ENCODE results near the gene SERINC3. TPM values are rescaled to one million over a fixed set of nuclear protein-coding genes. Genes with fewer than 3 reads are reported as not detected.

Gene SERINC3
- total RNA-seq, 3 donors from 2014 or later: 91.1 to 254 (median 100) TPM

- Histone ChIP-seq H3K27ac (no peak overlapping the region), H3K4me1 (no peaks in the 10 kb centered on the region), H3K36me3 (no peaks in the 10 kb centered on the region), H3K27me3 (no peaks in the 10 kb centered on the region), H3K4me3 (no peak overlapping the region), H3K9me3 (no peaks in the 10 kb centered on the region)
- DNase-seq (ENCODE audit: low spot score in 2 of 2): no peak
- intact Hi-C loops (cut with DNase I; ENCODE audit: low total_unique reads): loop anchor here (10.0 kb wide), 1 partner anchor 1894 kb away; no protein-coding TSS in a partner anchor
- no peak for TF ChIP-seq POLR2AphosphoS5 (IDR thresholded peaks at IDR 0.05)
Observed at GRCh38 chr20:44470327-44470726, 51.5 kb downstream of the SERINC3 start.

GRCh38 chr20:44468044-44468782 is 53.7 kb downstream of the SERINC3 start:
- H3K27ac ChIP-seq: peak overlapping the region in 1 of 2 donors; percentile 62
- H3K9me3 ChIP-seq: no peaks in the 10 kb centered on the region
- intact Hi-C loops (cut with DNase I; ENCODE audit: low total_unique reads): no loop called here

GRCh38 chr20:44467289-44467883 is 54.5 kb downstream of the SERINC3 start:
- intact Hi-C loops (cut with DNase I; ENCODE audit: low total_unique reads): no loop called here
- Histone ChIP-seq H3K36me3 (no peaks in the 10 kb centered on the region), H3K9me3 (no peaks in the 10 kb centered on the region), H3K27me3 (no peaks in the 10 kb centered on the region), H3K4me3 (no peak overlapping the region), H3K27ac (peak overlapping the region in 1 of 2 donors; percentile 62), H3K4me1 (no peaks in the 10 kb centered on the region)
- TF ChIP-seq POLR2AphosphoS5 (IDR thresholded peaks at IDR 0.05): peak; percentile 43 to 88 (median 67)
- no peak for TF ChIP-seq CTCF (IDR thresholded peaks at IDR 0.05)
- DNase-seq (ENCODE audit: low spot score in 2 of 2): peak in 1 of 2 donors; percentile 62

More at GRCh38 chr20:44468044-44468782, 53.7 kb downstream of the SERINC3 start:
- H3K4me1 ChIP-seq: no peaks in the 10 kb centered on the region
- DNase-seq (ENCODE audit: low spot score in 2 of 2): no peak
- no peaks in the 10 kb centered on the region for H3K36me3 ChIP-seq
- no peaks in the 10 kb centered on the region for H3K27me3 ChIP-seq
- H3K4me3 ChIP-seq: no peak overlapping the region
- TF ChIP-seq POLR2A (IDR thresholded peaks at IDR 0.05) (no peak), POLR2AphosphoS5 (IDR thresholded peaks at IDR 0.05) (no peak), CTCF (IDR thresholded peaks at IDR 0.05) (no peak)

- Histone ChIP-seq H3K4me1 (no peaks in the 10 kb centered on the region), H3K27ac (peak overlapping the region in 1 of 2 donors; percentile 16), H3K4me3 (no peak overlapping the region), H3K27me3 (no peaks in the 10 kb centered on the region), H3K36me3 (no peaks in the 10 kb centered on the region), H3K9me3 (no peaks in the 10 kb centered on the region)
- no peak for DNase-seq (ENCODE audit: low spot score in 2 of 2)
- intact Hi-C loops (cut with DNase I; ENCODE audit: low total_unique reads): no loop called here
- TF ChIP-seq POLR2AphosphoS5 (IDR thresholded peaks at IDR 0.05) (no peak), CTCF (IDR thresholded peaks at IDR 0.05) (no peak)
Observed at GRCh38 chr20:44465001-44465560, 56.8 kb downstream of the SERINC3 start.

- no peak overlapping the region for H3K4me3 ChIP-seq
- intact Hi-C loops (cut with DNase I; ENCODE audit: low total_unique reads): no loop called here
- no peaks in the 10 kb centered on the region for H3K27me3 ChIP-seq
- no peaks in the 10 kb centered on the region for H3K36me3 ChIP-seq
- TF ChIP-seq POLR2A (IDR thresholded peaks at IDR 0.05): no peak
- no peak for TF ChIP-seq POLR2AphosphoS5 (IDR thresholded peaks at IDR 0.05)
- no peak for TF ChIP-seq CTCF (IDR thresholded peaks at IDR 0.05)
- no peaks in the 10 kb centered on the region for H3K4me1 ChIP-seq
- no peak overlapping the region for H3K27ac ChIP-seq
- H3K9me3 ChIP-seq: no peaks in the 10 kb centered on the region
- no peak for DNase-seq (ENCODE audit: low spot score in 2 of 2)
Observed at GRCh38 chr20:44464514-44464913, 57.4 kb downstream of the SERINC3 start.

All from breast epithelium (tissue), 4 donors.